GM19240 (cell line): Measurements from ENCODE around the gene TMEM178B.

ENCODE experiments used
- DNase-seq: peaks from one replicate; pipeline ENCODE4 v3.0.0; 2011; ENCODE audit warnings: low spot score; ENCODE audit not compliant: insufficient read length

TMEM178B gene

DNA sequence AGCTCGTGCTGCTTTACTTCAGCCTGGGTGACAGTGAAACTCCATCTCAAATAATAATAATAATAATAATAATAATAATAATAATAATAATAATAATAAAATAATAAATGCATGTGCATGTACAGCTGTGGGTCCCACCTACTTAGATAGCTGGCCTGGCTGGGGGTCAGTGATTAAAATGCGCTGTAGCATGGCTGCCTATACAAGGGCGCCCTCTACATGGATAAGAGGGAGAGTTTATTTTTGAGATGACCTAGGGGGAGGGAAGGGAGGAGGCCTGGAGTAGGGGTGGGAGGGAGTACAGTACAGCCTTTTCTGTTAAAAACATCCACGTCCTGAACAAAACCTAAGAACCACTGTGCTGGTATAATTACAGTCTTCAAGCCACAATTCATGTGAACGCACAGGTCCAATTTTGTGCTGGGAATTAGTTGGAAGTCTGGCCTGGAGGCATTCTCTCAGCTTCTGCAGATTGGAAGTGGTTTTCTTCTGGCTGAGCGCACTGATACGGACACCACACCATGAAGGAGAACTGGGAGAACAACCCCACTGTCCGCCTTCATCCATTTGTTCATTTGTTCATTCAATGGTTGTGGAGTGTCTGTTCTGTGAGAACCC, 146.5 kb downstream of the TMEM178B start:
- no peak for DNase-seq

DNA sequence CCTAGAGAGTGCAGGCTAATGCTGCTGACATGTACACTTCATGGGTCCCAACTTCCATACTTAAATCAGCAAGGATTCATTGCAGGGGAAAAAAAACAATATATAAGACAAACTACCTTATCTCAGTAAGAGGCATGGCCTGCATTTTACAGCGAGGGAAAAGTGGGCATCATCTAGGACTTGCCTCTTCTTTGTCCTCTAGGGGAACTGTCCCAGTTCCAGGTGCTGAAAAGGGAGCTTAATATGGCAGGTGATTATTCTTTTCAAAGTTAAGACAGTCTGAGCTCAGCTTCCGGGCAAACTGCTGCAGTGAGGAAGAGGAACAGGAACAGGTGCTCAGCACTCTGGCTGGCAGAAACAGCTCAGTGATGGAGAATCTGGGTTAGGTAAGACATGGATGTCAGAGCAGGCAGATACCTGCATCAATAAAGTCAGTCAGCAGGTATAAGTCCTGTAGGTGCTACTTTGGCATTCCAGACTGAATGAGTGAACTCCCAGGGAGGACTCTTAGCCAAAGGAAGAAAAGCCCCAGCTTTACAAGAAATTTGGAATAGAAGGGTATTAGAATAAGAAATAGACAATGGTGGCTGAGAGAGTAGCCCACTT, 147.2 kb downstream of the TMEM178B start:
- DNase-seq = no peak

DNA sequence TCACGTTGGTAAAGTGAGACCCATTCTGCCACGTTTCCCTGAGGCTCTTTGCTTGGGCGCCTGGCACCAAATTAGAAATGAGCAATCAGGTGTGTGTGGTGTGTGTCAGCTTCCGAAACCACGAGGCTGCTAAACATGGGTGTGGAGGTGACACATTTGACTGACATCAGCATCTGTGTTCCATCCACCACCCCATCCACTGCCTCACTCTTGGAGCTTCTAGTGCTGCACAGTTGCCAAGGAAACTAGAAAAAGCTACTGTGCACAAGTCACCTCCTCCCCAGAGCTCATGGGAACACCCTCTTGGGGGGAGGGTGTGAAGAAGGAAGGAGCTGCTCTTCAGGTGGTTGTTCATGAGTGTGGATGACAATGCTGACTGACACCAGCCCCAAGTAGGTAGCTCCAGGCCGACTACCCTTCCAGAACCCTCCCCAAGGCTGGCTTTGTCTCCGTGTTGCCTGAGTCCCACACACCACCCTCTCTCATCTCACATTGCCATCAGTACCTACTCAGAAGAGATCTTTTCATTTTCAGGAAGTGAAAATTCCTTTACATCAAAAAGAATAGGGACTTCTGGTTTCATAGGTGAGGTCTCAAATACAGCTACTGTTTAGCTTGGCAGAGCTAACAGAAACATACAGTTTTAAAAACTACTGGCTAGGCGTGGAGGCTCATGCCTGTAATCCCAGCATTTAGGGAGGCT, 152.2 kb downstream of the TMEM178B start:
- DNase-seq = no peak

DNA sequence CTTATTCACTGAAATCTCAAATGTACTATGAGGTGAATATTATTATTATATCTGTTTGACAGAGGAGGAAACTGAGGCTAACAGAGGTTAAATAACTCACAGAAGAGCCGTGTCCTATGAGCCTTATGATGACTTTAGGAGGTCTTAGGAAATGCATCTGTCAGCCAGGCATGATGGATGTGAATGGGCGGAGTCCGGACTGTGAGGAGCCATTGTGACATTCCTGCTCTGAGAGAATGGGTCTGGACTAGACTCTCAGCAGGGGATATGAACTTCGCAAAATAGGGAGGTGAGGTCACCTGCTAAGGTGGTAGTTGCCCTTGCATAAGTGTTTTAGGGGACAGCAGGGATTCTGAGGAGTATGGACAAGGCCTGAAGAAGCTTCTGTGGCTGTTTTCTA, 153.6 kb downstream of the TMEM178B start:
- no peak for DNase-seq

DNA sequence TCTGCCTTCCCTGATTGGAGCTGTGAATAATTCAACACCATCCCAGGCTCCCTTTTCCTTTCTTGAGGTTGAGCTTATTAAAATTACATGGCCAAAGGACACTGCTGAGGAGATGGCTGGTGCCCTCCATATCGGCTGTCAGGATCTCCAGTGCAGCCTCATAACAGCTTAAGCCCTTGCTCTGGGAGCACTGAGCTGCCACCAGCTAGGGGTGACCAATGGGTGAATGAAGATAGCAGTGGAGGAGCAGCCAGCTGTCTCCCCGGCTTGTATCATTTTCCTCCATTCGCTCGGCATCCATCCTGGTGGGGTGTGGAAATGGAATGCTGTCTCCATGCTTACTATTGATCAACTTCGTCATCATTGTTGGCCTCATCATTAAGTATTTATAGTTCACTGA, 154.6 kb downstream of the TMEM178B start:
- DNase-seq = no peak

DNA sequence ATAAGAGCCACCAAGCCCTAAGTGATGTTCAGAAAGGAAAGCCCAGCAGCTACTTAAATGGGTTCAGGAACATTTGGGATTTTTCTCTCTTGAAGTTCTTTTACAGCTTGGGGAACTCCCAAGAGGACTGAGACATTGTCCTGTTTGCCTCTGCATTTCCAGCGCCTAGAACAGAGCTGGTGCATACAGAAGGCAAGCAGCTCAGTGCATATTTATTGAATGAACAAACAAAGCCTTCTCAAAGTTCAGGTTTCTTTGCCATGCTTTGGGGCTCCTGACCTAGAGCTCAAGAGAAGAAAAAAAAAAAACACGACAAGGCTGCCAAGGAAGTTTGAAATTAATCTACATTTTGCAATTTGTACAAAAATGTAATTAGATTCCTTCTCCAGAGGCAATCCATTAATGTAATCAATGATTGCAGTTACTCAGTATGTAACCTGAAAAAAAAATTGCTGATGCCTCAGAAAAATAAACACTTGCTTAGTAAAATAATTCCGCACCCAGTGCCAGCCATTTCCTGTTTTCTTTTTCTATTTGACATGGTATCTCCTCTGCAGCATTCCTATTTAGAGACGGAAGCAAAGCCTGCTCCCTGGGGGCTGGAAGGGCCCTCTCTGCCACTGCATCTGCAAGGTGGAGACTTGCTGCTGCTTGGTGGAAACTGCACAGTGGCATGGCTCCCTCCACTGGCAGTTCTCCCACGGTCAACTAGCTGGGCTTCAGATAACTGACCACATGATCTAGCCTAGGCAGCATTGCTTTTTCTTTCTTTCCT, 157.3 kb downstream of the TMEM178B start:
- no peak for DNase-seq

DNA sequence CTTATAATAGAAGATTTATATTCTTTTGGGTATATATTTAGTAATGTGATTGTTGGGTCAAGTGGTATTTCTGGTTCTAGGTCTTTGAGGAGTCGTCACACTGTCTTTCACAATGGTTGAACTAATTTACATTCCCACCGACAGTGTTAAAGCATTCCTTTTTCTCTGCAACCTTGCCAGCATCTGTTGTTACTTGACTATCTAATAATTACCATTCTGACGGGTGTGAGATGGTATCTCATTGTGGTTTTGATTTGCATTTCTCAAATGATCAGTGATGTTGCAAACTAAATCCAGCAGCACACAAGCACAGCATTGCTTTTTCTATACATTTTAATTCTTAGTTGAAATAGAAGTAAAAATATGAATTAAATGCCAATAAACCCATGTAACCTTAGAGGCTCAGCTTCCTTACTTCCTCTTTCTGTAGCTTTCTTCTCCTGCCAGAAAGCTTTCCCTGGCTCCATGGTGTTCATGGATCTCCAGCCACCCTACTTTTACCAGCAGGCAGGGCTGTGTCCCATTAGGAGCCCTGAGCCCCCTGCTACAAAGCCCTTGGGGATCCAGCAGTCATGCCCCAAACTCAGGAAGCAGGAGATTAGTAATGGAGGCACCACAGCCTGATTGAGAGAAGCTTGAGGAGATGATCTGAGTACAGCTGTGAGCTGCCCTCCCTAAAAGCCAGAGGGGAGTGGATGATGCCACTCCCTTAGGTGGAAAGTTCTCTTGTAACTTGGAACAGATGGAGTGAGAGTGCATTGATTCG, 158.6 kb downstream of the TMEM178B start:
- DNase-seq = no peak

DNA sequence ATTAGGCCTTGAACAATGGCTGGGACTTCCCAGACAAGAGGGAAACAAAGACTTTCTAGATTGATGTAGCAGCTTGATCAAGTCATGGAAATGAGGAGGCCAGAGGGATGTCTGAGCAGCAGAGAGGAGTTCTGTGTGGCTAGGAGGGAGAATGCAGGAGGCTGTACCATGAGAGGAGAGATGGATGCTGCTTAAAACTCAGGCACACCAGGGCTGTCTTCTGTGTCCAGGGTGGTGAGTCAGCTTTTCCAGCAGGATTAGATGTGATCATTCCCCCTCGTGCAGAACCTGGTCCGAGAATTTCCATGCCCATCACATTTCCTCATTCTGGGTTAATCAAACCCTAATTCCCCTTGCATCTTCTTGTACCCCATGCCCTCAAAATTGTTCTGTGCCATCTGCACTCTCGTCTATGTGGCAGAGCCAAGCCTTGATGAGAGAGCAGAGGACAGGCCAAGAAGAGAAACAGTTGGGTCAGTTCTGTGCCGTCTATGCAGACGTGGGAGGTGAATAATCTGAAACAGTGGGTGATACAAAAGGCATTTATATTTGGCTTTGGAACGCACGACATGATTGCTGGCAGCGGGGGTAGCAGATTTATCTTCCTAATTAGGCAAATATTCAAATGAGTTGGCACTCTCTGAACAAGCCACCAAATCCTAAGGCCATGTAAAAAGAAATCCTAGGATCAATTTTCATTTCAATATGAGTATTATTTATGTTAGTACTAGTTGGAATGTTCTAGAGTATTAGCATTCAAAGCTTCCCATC, 160.7 kb downstream of the TMEM178B start:
- no peak for DNase-seq

DNA sequence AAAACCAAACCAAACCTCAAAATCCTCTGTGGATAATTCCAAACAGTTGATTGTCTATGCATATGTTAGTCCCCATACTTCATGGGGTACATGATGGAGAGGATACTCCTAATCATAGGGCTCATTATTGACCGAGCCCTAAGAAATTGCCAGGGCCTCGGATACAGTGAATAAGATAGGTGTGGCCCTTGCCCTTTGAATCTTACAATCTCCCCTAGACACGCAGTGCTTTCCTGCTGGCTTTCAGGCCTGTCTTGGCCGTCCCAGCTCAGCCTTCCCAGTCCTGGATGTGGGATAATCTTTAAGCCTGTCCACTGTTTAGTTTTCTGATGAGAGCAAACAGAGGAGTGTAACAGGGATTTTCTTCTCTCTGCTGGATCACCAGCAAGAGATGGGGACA, 161.8 kb downstream of the TMEM178B start:
- no peak for DNase-seq

DNA sequence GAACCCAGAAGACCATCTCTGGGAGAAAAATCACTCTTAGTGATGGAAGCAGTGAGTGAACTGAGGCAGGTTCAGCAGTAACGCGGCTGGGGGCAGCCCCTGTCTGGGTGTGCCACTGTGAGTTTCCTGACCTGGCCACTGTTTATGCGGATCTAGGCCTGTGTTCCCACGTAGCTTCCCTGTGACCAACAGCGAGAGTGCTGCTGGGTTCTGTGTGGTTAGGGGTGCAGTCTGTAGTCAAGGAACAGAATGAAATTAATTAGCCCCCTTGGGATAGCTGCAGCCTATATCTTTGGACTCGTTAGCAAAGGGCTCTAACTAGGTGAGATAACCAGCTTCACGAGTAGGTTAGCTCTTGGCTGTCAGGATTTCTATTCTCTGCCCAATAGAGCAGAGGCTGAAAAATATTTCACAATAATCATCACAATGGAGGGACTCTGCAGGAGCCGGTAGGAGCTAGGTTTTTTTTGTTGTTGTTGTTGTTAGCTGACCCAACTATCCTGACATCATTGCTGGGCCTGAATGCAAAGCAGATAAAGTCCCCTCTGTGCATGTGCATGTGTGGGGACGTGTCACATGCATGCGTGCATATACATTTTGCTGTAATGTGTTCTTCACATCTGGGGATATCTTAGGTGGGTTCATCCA, 164.9 kb downstream of the TMEM178B start:
- DNase-seq = no peak

DNA sequence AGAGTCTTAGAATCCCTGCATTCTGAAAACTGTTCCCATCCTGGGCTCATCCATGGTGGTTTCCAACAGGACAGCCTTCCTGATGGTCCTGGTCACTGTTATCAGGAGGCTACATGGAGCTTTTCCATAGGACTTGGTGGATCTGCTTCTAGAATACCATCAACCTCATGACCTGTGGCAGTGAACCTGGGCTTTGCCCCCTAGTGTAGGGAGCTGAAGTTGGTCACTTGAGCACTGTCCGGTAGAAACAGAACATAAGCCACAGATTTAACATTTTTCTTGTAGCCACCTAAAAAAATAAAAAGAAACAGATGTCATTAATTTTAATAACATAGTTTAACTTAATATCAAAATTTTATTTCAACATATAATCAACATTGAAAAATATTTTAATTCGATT, 165.8 kb downstream of the TMEM178B start:
- no peak for DNase-seq

DNA sequence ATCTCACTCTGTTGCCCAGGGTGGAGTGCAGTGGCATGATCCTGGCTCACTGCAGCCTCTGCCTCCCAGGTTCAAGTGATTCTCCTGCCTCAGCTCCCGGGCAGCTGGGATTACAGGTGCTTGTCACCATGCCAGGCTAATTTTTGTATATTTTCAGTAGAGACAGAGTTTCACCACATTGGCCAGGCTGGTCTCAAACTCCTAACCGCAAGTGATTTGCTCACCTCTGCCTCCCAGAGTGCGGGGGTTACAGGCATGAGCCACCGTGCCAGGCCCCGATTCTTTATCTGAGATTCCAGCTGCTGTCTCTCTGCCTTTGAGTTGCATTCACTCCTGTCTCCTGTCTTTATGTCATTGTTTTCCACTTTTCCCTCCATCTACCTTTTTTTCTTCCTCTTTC, 168.7 kb downstream of the TMEM178B start:
- no peak for DNase-seq

DNA sequence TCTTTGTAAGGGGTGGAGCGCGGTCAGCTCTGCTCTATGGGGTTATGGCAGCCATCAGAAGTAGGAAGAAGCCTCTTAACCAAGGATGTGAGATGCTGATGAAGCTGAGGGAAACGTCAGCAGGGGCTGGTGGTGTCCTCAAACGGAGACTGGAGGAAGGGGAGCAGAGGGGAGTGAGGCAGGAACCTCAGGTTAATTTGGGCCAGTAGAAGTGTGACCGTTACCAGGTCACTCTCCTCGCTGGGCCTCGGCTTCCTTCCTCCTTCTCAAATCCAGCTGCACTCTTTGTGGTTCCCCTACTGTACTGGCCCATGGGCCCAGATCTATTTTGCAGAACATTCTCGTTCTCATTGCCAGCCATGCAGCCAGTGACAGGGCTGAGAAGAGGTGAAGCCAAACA, 169.5 kb downstream of the TMEM178B start:
- no peak for DNase-seq

DNA sequence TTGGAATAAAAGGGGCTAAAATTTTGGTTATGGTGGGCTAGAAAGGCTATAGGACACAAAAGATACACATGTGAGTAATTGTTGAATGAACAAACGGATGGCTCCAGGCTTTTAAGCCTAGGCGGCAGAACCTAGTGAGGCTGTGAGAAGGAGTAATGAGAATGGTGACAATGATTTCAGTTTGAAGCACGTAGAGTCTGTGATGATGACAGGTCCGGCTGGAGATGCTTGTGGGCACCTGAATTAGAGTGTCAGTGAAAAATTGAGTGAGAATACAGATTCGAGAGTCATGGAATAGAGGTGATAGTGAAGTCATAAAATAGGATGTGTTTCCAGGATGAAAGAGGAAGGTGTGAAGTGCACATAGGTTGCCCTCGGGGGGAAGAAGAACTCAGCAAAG, 170.6 kb downstream of the TMEM178B start:
- DNase-seq = no peak

DNA sequence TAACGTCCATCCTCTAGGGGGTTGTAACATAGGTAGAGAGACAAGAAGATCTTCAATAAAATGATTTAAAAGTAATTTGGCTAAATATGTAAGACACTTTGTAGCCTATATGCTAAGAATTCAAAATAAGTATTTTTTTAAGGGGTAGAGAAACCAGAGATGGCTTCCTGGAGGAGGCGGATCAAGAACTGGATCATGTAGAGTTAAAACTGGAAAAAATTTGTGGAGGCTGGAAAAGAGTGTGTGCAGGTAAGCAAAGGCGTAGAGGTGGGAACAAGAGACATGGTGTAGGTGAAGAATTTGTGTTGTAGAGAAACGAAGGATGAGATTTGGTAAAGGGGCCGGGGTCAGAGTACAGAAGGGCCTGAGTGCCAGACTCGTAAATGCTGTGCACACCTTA, 172.6 kb downstream of the TMEM178B start:
- no peak for DNase-seq

DNA sequence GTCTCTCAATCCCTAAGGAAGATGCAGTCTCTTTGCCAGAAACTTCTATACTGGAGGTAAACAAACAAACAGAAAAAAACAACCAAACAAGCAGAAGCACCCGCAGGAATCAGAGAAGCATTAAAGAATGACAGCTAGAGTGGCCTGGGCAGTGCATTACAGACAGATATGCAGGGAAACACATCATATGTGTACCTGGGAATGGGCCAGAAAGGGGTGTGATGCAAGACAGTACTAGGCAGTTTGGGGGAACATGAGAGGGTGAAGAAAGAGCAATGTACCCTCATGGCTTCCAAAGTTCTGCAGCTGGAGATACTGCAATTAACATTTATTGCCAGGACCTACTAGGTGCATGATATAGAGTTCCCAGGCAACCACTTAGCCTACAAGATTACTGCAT, 177.3 kb downstream of the TMEM178B start:
- no peak for DNase-seq

DNA sequence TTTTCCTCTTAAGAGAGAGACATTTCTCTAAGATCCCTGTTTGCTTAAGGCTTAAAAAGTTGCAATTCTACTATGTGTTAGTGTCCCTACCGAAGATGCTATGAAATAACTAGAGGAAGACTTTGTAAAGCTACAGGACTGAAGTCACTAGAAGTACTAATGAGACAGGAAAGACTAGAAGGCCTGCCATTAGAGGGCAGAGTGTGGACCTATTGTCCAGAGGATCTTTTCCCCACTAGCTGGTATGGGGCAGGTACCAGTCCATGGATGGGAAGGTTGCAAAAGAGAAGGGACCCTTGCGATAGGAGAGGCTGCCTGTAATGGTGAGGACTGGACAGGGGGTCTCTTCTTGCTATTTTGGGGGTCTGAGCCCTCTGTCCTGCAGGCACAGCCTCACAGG, 178.1 kb downstream of the TMEM178B start:
- no peak for DNase-seq

DNA sequence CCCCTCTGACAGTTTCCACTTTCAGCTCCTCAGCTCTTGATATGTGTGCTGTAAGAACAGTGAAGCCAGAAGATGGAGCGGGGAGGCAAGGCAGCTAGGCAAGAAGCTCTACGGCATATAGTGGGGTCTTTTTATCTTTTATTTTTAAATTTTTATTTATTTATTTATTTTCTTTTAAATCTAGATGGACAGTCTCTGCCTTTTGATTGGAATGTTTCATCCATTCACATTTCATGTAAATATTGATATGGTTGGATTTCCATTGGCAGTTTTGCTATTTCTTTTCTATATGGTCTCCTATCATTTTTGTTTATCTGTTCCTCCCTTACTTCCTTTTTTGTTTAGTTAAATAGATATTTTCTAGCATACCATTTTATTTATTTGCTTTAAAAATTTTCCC, 183.7 kb downstream of the TMEM178B start:
- DNase-seq = no peak

DNA sequence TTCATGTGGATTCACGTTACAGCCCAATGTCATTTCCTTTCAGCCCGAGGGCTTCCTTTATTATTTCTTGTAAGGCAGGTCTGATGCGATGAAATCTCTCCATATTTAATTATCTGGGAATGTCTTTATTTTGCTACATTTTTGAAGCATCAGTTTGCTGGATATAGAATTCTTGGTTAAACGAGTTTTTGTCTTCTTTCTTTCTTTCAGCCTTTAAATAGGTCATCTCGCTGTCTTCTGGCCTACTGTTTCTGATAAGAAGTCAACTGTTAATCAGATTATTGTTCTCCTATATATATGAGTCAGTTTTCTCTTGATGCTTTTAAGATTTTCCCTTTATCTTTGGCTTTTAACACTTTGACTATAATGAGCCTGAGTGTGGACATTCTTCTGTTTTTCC, 184.7 kb downstream of the TMEM178B start:
- no peak for DNase-seq
